ENCODE measurements around the gene BCLAF1.

Gene BCLAF1

DNA sequence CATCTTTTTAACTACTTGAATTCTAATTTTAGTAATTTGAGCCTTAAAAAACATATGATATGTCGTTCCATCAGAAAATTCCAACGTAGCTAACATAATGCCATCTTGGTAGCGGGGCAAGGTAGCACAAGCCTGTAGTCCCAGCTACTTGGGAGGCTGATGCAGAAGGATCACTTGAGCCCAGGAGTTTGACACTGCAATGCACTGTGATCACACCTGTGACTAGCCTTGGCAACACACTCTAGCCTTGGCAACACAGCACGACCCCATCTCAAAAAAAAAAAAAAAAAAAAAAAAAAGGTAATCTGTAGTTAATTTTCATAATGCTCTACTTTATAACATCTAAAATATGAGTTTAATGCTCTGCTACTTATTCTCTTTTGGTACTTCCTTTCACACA, 6.7 kb downstream of the BCLAF1 start:
- H3K4me2 ChIP-seq (ENCODE audit: low read length) = no peak overlapping the region

DNA sequence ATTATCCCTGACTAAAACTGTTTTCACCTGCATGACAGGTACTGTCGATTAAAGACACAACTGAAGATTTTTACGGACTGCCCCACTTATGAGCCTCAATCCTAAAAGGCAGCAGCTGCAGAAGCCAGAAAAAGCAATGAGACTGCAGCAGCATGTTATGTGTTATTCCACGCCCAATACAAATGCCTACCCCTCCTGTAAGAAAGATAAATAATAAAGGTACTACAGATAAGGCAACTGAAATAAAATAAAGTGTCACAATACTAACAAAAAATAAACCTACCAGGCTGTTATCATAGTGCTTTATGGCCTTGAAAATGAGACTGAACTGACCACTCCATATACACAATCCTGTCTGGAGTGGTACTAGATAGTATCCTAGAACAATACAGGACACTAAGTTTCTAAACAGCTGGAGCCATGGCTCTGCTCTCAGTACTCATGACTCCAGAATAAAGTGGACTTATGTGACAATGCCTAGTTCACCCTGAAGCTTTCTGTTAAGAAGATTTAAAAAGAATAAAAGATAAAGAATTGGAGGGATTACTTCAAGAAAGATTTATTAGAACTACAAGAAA, 9.5 kb downstream of the BCLAF1 start:
- Histone ChIP-seq H3K27ac (ENCODE audit: low read depth, low read length) (no peak overlapping the region), H3F3A (ENCODE audit: control insufficient read depth, insufficient read depth) (peaks cover 4% of the 10 kb centered on the region; the same call in 1 of the 2 replicates), H3K4me3 (ENCODE audit: low read length) (no peak overlapping the region), H3K4me2 (ENCODE audit: low read length) (no peak overlapping the region), H3K9me2 (replicated peaks; ENCODE audit: control insufficient read depth, low read length) (no peaks in the 10 kb centered on the region), H3K9me3 (ENCODE audit: control insufficient read depth, insufficient read depth, low read length) (no peaks in the 10 kb centered on the region), H4K20me1 (ENCODE audit: control insufficient read depth, insufficient read depth, low read depth, low read length) (peaks cover 51% of the 10 kb centered on the region), H3K27me3 (ENCODE audit: control insufficient read depth, low read length) (no peaks in the 10 kb centered on the region), H3K36me3 (ENCODE audit: control insufficient read depth, low read length) (peaks cover 87% of the 10 kb centered on the region), H3K4me1 (ENCODE audit: control insufficient read depth, low read length) (peaks cover 24% of the 10 kb centered on the region), H3K79me2 (ENCODE audit: control insufficient read depth, low read length) (peaks cover 90% of the 10 kb centered on the region)
- TF ChIP-seq, protein P1, sequence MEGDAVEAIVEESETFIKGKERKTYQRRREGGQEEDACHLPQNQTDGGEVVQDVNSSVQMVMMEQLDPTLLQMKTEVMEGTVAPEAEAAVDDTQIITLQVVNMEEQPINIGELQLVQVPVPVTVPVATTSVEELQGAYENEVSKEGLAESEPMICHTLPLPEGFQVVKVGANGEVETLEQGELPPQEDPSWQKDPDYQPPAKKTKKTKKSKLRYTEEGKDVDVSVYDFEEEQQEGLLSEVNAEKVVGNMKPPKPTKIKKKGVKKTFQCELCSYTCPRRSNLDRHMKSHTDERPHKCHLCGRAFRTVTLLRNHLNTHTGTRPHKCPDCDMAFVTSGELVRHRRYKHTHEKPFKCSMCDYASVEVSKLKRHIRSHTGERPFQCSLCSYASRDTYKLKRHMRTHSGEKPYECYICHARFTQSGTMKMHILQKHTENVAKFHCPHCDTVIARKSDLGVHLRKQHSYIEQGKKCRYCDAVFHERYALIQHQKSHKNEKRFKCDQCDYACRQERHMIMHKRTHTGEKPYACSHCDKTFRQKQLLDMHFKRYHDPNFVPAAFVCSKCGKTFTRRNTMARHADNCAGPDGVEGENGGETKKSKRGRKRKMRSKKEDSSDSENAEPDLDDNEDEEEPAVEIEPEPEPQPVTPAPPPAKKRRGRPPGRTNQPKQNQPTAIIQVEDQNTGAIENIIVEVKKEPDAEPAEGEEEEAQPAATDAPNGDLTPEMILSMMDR (IDR thresholded peaks at IDR 0.05; ENCODE audit: low read depth, low read length, poor library complexity, severe bottlenecking) = no peak
- TF ChIP-seq EZH2phosphoT487 (IDR thresholded peaks at IDR 0.05; ENCODE audit: borderline replicate concordance, low read length) = no peak

More for the DNA sequence above, 6.7 kb downstream of the BCLAF1 start:
- Histone ChIP-seq H3F3A (ENCODE audit: control insufficient read depth, insufficient read depth) (peaks cover 2% of the 10 kb centered on the region; the same call in 1 of the 2 replicates), H3K79me2 (ENCODE audit: control insufficient read depth, low read length) (peaks cover 99% of the 10 kb centered on the region), H3K4me3 (ENCODE audit: low read length) (no peak overlapping the region), H3K27me3 (ENCODE audit: control insufficient read depth, low read length) (no peaks in the 10 kb centered on the region), H3K9me3 (ENCODE audit: control insufficient read depth, insufficient read depth, low read length) (no peaks in the 10 kb centered on the region), H3K4me1 (ENCODE audit: control insufficient read depth, low read length) (peaks cover 50% of the 10 kb centered on the region), H3K27ac (ENCODE audit: low read depth, low read length) (no peak overlapping the region), H3K36me3 (ENCODE audit: control insufficient read depth, low read length) (peaks cover 85% of the 10 kb centered on the region), H4K20me1 (ENCODE audit: control insufficient read depth, insufficient read depth, low read depth, low read length) (peaks cover 70% of the 10 kb centered on the region), H3K9me2 (replicated peaks; ENCODE audit: control insufficient read depth, low read length) (no peaks in the 10 kb centered on the region)
- TF ChIP-seq EZH2phosphoT487 (IDR thresholded peaks at IDR 0.05; ENCODE audit: borderline replicate concordance, low read length) = no peak
- TF ChIP-seq, protein P1 (IDR thresholded peaks at IDR 0.05; ENCODE audit: low read depth, low read length, poor library complexity, severe bottlenecking) = no peak

DNA sequence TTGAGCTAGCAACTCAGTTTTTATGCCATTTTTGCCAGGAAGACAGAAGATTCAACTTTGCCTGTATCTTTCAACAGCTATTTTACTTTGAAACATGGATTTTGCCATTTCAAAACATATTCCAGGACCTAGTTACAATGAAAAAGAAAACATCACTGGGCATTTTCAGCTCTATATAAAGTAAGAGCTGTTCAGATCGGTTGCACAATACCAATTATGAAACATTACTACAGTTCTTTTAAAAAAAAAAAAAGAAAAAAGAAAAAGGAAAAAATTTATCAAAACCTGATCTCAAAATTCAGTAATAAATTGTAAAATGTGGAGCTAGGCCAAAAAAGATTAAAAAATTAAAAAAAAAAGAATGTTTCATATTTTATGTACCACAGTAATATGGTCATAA, 15.6 kb downstream of the BCLAF1 start:
- peaks cover 69% of the 10 kb centered on the region for H3K79me2 ChIP-seq (ENCODE audit: control insufficient read depth, low read length)
- 0 out of 2 replicates have a peak, but pooled peaks cover 10% of the 10 kb centered on the region for H3F3A ChIP-seq (ENCODE audit: control insufficient read depth, insufficient read depth)

More for the DNA sequence above, 15.6 kb downstream of the BCLAF1 start:
- Histone ChIP-seq H4K20me1 (ENCODE audit: control insufficient read depth, insufficient read depth, low read depth, low read length) (peaks cover 11% of the 10 kb centered on the region; the same call in 1 of the 2 replicates), H3K4me2 (ENCODE audit: low read length) (no peak overlapping the region), H3K27me3 (ENCODE audit: control insufficient read depth, low read length) (no peaks in the 10 kb centered on the region), H3K4me3 (ENCODE audit: low read length) (no peak overlapping the region), H3K9me2 (replicated peaks; ENCODE audit: control insufficient read depth, low read length) (no peaks in the 10 kb centered on the region), H3K36me3 (ENCODE audit: control insufficient read depth, low read length) (peaks cover 92% of the 10 kb centered on the region), H3K9me3 (ENCODE audit: control insufficient read depth, insufficient read depth, low read length) (no peaks in the 10 kb centered on the region), H3K4me1 (ENCODE audit: control insufficient read depth, low read length) (no peaks in the 10 kb centered on the region), H3K27ac (ENCODE audit: low read depth, low read length) (no peak overlapping the region)
- TF ChIP-seq, protein P1 (IDR thresholded peaks at IDR 0.05; ENCODE audit: low read depth, low read length, poor library complexity, severe bottlenecking) = no peak
- no peak for TF ChIP-seq EZH2phosphoT487 (IDR thresholded peaks at IDR 0.05; ENCODE audit: borderline replicate concordance, low read length)
